Fibroblast of lung (primary cell): ENCODE measurements around the gene ST6GAL1. TPM values are rescaled to one million over a fixed set of nuclear protein-coding genes. Genes with fewer than 3 reads are reported as not detected.

Experiments used
- DNase-seq, 2 donors: peaks; one replicate each; pipeline versions ENCODE4 v3.0.0 to v3.0.0-alpha.2; 2010; ENCODE audit warnings: low read depth in 2 of 2
- H2AFZ ChIP-seq: 2 replicates; pipeline ENCODE4 v1.5.1; 2012; ENCODE audit warnings: low read length, control low read depth, inconsistent platforms
- H3K27ac ChIP-seq: 2 replicates; pipeline ENCODE4 v1.5.1; 2011; ENCODE audit warnings: low read length, control low read depth; ENCODE audit not compliant: insufficient read depth
- H3K27me3 ChIP-seq: 2 replicates; pipeline ENCODE4 v1.5.1; 2011; ENCODE audit warnings: mild to moderate bottlenecking, low read length; ENCODE audit not compliant: control insufficient read depth, insufficient read depth
- H3K36me3 ChIP-seq: 2 replicates; pipeline ENCODE4 v1.5.1; 2011; ENCODE audit warnings: low read length; ENCODE audit not compliant: control insufficient read depth, insufficient read depth
- H3K4me1 ChIP-seq: 2 replicates; pipeline ENCODE4 v1.5.1; 2011; ENCODE audit warnings: low read length; ENCODE audit not compliant: control insufficient read depth, insufficient read depth; ENCODE audit errors: extremely low read depth
- H3K4me2 ChIP-seq: 2 replicates; pipeline ENCODE4 v1.5.1; 2011; ENCODE audit warnings: low read length, control low read depth; ENCODE audit not compliant: insufficient read depth; ENCODE audit errors: extremely low read depth
- H3K4me3 ChIP-seq, 4 experiments: fragments of 200-600 bp in 1 of 4; sonication (generic) in 1 of 4; replicated peaks in 1 of 4; 2 replicates each; pipeline ENCODE4 v1.5.1; 2011 to 2016; ENCODE audit warnings: low read length in 4 of 4, low read depth in 3 of 4, mild to moderate bottlenecking in 3 of 4, control low read depth in 2 of 4, inconsistent platforms in 1 of 4, mixed read lengths in 1 of 4; ENCODE audit not compliant: insufficient read depth in 1 of 4; ENCODE audit errors: control extremely low read depth in 1 of 4
- H3K79me2 ChIP-seq: 2 replicates; pipeline ENCODE4 v1.5.1; 2012; ENCODE audit warnings: mild to moderate bottlenecking, low read length, inconsistent platforms; ENCODE audit not compliant: control insufficient read depth, insufficient read depth
- H3K9ac ChIP-seq: 2 replicates; pipeline ENCODE4 v1.5.1; 2011; ENCODE audit warnings: mild to moderate bottlenecking, low read length, control low read depth; ENCODE audit not compliant: insufficient read depth
- H3K9me3 ChIP-seq: 2 replicates; pipeline ENCODE4 v1.5.1; 2012; ENCODE audit warnings: low read depth, low read length; ENCODE audit not compliant: control insufficient read depth, insufficient read depth
- H4K20me1 ChIP-seq: 2 replicates; pipeline ENCODE4 v1.5.1; 2011; ENCODE audit warnings: low read length; ENCODE audit not compliant: control insufficient read depth, insufficient read depth; ENCODE audit errors: extremely low read depth
- EZH2 ChIP-seq: IDR thresholded peaks from 2 replicates; pipeline ENCODE4 v1.5.1; 2012; ENCODE audit warnings: low read length, control low read depth, mild to moderate bottlenecking; ENCODE audit errors: missing control alignments
- polyA plus RNA-seq, 2 donors: library from polyadenylated mRNA; depleted of rRNA in 1 of 2; stranded (reverse) in 1 of 2; unstranded in 1 of 2; fragments of >200 nt; gene quantifications; 2 replicates each; pipeline ENCODE4 v1.2.1, GENCODE V29; 2011 to 2012; ENCODE audit warnings: missing spikeins in 1 of 2
- total RNA-seq: library from RNA; depleted of rRNA; stranded (reverse); fragments of >200 nt; gene quantifications from 2 replicates; pipeline ENCODE4 v1.2.1, GENCODE V29; 2014
- TF ChIP-seq, protein P1 (sequence below), 2 donors: IDR thresholded peaks in 1 of 2; conservative IDR thresholded peaks in 1 of 2; 1 replicate in 1 of 2; 2 replicates in 1 of 2; pipeline ENCODE4 v1.5.1; 2011 to 2012; ENCODE audit warnings: low read length in 2 of 2, control low read depth in 1 of 2, inconsistent platforms in 1 of 2, low read depth in 1 of 2, mild to moderate bottlenecking in 1 of 2

Gene ST6GAL1
- total and polyA plus RNA-seq, 2 donors (not counting 1 experiment from before 2014, with no cell fraction given), result 0.83 to 1.00 TPM

- H3K4me3 ChIP-seq, result no peak overlapping the region
- H4K20me1 ChIP-seq, result no peaks in the 10 kb centered on the region
- no peak overlapping the region for H2AFZ ChIP-seq
- no peaks in the 10 kb centered on the region for H3K4me1 ChIP-seq
- H3K9ac ChIP-seq, result no peak overlapping the region
- H3K36me3 ChIP-seq, result no peaks in the 10 kb centered on the region
- H3K27ac ChIP-seq, result no peak overlapping the region
- TF ChIP-seq, protein P1, sequence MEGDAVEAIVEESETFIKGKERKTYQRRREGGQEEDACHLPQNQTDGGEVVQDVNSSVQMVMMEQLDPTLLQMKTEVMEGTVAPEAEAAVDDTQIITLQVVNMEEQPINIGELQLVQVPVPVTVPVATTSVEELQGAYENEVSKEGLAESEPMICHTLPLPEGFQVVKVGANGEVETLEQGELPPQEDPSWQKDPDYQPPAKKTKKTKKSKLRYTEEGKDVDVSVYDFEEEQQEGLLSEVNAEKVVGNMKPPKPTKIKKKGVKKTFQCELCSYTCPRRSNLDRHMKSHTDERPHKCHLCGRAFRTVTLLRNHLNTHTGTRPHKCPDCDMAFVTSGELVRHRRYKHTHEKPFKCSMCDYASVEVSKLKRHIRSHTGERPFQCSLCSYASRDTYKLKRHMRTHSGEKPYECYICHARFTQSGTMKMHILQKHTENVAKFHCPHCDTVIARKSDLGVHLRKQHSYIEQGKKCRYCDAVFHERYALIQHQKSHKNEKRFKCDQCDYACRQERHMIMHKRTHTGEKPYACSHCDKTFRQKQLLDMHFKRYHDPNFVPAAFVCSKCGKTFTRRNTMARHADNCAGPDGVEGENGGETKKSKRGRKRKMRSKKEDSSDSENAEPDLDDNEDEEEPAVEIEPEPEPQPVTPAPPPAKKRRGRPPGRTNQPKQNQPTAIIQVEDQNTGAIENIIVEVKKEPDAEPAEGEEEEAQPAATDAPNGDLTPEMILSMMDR (conservative IDR thresholded peaks at IDR 0.05 in 1 of 2, IDR thresholded peaks at IDR 0.05 in 1 of 2; ENCODE audit: low read depth in 1 of 2, low read length in 2 of 2), result no peak
- TF ChIP-seq EZH2, result no peak
- no peaks in the 10 kb centered on the region for H3K9me3 ChIP-seq
- H3K27me3 ChIP-seq, result peaks cover 2% of the 10 kb centered on the region
- H3K79me2 ChIP-seq, result no peaks in the 10 kb centered on the region
- no peak for DNase-seq
- H3K4me2 ChIP-seq, result no peak overlapping the region
Measured at GRCh38 chr3:186923241-186923640, 7.1 kb upstream of the ST6GAL1 start.

DNA sequence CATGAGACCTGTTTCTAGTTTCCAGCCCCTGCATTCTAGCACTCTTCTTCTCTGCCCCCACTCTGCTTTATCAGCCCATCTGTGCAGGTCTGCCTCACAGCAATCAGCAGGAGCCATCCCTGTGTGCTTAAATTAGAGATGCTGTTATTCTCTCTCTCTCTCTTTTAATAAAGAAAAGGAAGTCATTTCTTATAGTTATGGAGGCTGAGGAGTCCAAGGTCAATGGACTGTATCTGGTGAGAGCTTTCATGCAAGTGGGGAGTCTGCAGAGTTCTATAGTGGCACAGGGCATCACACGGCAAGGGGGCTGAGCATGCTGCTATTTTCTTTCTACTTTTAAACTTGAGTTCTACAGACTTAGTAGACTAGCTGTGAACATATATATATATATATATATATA lies 4.5 kb upstream of the ST6GAL1 start:
- H3K27ac ChIP-seq, result no peak overlapping the region
- no peaks in the 10 kb centered on the region for H3K79me2 ChIP-seq
- H4K20me1 ChIP-seq, result no peaks in the 10 kb centered on the region
- no peaks in the 10 kb centered on the region for H3K4me1 ChIP-seq
- H2AFZ ChIP-seq, result no peak overlapping the region
- H3K27me3 ChIP-seq, result peaks cover 3% of the 10 kb centered on the region
- DNase-seq, result no peak
- H3K36me3 ChIP-seq, result no peaks in the 10 kb centered on the region
- H3K4me3 ChIP-seq, result no peak overlapping the region
- no peak overlapping the region for H3K9ac ChIP-seq
- H3K4me2 ChIP-seq, result no peak overlapping the region
- no peaks in the 10 kb centered on the region for H3K9me3 ChIP-seq
- no peak for TF ChIP-seq EZH2
- TF ChIP-seq, protein P1 (conservative IDR thresholded peaks at IDR 0.05 in 1 of 2, IDR thresholded peaks at IDR 0.05 in 1 of 2; ENCODE audit: low read depth in 1 of 2, low read length in 2 of 2), result no peak

DNA sequence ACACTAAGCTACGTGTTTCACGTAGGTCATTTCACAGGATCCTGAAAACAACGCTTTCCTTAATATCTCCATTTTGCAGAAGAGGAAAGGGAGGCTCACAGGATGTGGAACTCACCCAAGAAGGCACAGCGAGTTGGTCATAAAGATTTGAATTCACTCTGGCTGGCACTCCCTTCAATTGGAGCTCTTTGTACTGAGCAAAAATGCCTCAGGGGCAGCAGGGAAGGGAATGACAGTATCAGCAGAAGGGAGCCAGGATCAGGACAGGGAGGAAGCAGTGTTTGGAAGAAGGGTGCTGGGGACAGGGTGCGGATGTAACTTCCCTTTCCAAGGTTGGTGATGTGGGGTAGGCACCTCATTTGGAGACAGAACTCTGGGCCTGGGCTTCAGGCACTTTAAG lies 1.1 kb upstream of the ST6GAL1 start:
- TF ChIP-seq, protein P1 (conservative IDR thresholded peaks at IDR 0.05 in 1 of 2, IDR thresholded peaks at IDR 0.05 in 1 of 2; ENCODE audit: low read depth in 1 of 2, low read length in 2 of 2), result no peak
- no peak for TF ChIP-seq EZH2
- no peak overlapping the region for H3K9ac ChIP-seq
- no peaks in the 10 kb centered on the region for H3K9me3 ChIP-seq
- H3K79me2 ChIP-seq, result no peaks in the 10 kb centered on the region
- no peaks in the 10 kb centered on the region for H3K36me3 ChIP-seq
- H3K27ac ChIP-seq, result no peak overlapping the region
- H3K4me2 ChIP-seq, result no peak overlapping the region
- H3K4me1 ChIP-seq, result peaks cover 3% of the 10 kb centered on the region
- peaks cover 3% of the 10 kb centered on the region for H3K27me3 ChIP-seq
- no peak overlapping the region for H2AFZ ChIP-seq
- H4K20me1 ChIP-seq, result no peaks in the 10 kb centered on the region
- no peak overlapping the region for H3K4me3 ChIP-seq
- DNase-seq, result no peak
